ENCODE measurements around the gene YAP1.

DNA sequence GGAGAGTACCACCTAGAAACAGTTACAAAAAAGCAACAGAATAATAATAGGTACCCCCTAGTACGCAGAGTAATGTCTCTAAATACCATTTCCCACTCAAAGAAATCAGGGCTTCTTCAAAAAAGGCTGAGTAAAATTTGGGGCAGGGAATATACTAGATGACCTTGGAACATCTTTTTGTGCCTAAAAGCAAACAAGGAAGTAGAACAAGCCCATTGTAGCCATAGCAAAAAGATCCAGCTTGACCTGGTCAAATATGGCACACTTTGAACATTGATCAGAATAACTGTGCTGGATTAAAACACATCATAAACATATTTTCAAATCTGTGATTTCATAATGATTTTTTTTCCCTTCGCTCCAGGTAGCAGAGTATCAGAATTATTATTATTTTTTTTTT, 91.5 kb downstream of the YAP1 start:
- no peak for TF ChIP-seq EZH2phosphoT487 (IDR thresholded peaks at IDR 0.05; ENCODE audit: borderline replicate concordance, low read length)
- TF ChIP-seq, protein P1, sequence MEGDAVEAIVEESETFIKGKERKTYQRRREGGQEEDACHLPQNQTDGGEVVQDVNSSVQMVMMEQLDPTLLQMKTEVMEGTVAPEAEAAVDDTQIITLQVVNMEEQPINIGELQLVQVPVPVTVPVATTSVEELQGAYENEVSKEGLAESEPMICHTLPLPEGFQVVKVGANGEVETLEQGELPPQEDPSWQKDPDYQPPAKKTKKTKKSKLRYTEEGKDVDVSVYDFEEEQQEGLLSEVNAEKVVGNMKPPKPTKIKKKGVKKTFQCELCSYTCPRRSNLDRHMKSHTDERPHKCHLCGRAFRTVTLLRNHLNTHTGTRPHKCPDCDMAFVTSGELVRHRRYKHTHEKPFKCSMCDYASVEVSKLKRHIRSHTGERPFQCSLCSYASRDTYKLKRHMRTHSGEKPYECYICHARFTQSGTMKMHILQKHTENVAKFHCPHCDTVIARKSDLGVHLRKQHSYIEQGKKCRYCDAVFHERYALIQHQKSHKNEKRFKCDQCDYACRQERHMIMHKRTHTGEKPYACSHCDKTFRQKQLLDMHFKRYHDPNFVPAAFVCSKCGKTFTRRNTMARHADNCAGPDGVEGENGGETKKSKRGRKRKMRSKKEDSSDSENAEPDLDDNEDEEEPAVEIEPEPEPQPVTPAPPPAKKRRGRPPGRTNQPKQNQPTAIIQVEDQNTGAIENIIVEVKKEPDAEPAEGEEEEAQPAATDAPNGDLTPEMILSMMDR (IDR thresholded peaks at IDR 0.05; ENCODE audit: low read depth, low read length, poor library complexity, severe bottlenecking) = no peak
